ENCODE results near the gene LARP4B. TPM values are rescaled to one million over a fixed set of nuclear protein-coding genes. Genes with fewer than 3 reads are reported as not detected.

Gene LARP4B
- total RNA-seq, 2 experiments from 2014 or later, result 66.7 to 69.3 TPM

DNA sequence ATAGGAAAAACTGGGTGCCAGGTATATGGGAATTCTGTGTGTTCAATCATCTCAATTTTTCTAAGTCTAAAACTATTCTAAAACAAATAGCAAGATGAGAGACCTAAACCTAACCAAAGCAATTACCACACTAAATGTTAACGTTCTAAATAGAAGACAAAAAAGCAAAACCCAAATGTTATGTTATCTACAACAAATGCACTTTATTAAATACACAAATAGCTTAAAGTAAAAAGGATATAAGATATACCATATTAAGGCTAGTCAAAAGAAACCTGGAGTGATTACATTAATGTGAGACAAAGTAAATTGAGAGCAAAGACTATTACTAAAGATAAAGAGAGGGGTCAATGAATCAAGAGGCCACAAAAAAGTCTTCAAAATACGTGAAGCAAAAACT, 81.4 kb downstream of the LARP4B start:
- peaks cover 12% of the 10 kb centered on the region for H3K9me3 Mint-ChIP-seq
- intact Hi-C loops (cut with micrococcal nuclease), result no loop called here

DNA sequence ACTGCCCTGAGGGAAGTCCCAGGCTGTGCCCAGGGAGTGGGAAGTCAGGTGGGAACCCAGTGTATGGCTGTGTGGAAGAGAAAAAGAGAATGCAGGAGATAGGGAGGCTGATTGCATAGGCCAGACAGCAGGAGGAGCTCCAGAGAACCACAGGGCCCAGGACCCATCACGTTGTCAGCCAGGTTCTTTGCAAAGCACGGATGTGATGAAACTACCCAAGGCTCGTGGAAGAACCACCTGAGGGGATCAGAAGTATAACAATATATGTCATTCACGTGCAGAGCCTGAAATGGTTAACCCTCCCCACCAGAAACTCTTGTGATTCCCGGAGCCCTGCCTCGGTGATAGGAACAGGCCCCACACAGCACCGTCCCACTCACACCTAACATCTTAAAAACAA, 83.6 kb downstream of the LARP4B start:
- H3K27ac Mint-ChIP-seq, result no peak overlapping the region
- no peaks in the 10 kb centered on the region for H3K27me3 Mint-ChIP-seq (ENCODE audit: low read depth)
- peaks cover 12% of the 10 kb centered on the region for H3K9me3 Mint-ChIP-seq
- intact Hi-C loops (cut with micrococcal nuclease), result no loop called here
- peaks cover 42% of the 10 kb centered on the region for H3K4me1 Mint-ChIP-seq (ENCODE audit: low read depth)
- peaks cover 44% of the 10 kb centered on the region for H3K36me3 Mint-ChIP-seq (ENCODE audit: low read depth)
- H3K4me3 Mint-ChIP-seq, result no peak overlapping the region
- DNase-seq, result no peak
- CTCF ChIA-PET, result no interaction called here

More for the DNA sequence above, 81.4 kb downstream of the LARP4B start:
- Mint-ChIP-seq H3K36me3 (ENCODE audit: low read depth) (peaks cover 45% of the 10 kb centered on the region), H3K4me3 (no peak overlapping the region), H3K27me3 (ENCODE audit: low read depth) (no peaks in the 10 kb centered on the region), H3K4me1 (ENCODE audit: low read depth) (peaks cover 44% of the 10 kb centered on the region), H3K27ac (no peak overlapping the region)
- CTCF ChIA-PET, result no interaction called here
- no peak for DNase-seq

DNA sequence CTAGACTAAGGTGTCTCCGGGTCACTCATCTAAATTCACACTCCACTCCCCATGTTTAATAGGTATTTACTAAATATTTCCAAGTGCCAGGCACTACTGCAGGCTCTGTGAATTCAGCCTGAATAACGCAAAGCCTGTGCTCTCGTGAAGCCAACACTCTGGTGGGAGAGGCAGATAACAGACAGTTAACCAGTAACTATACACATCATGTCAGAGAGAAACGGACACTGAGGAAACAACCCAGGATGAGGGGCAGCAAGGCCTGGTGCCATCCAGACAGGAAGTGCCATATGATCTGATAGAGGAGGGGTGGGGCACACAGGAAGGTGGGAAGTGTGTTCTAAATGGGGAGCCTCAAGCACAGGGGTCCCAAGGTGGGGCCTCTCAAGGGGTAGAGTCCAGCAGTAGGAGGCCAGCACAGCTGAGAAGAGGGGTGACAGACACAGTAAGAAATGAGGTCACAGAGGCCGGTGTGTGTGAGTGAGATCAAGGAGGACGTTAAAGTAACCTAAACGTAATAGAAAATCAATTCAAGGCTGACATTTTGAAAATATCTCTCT, 85.3 kb downstream of the LARP4B start:
- peaks cover 10% of the 10 kb centered on the region for H3K9me3 Mint-ChIP-seq
- no peaks in the 10 kb centered on the region for H3K27me3 Mint-ChIP-seq (ENCODE audit: low read depth)
- no peak for DNase-seq
- CTCF ChIA-PET, result no interaction called here
- H3K27ac Mint-ChIP-seq, result no peak overlapping the region
- H3K4me3 Mint-ChIP-seq, result no peak overlapping the region
- peaks cover 28% of the 10 kb centered on the region for H3K4me1 Mint-ChIP-seq (ENCODE audit: low read depth)
- intact Hi-C loops (cut with micrococcal nuclease), result no loop called here
- peaks cover 33% of the 10 kb centered on the region for H3K36me3 Mint-ChIP-seq (ENCODE audit: low read depth)

DNA sequence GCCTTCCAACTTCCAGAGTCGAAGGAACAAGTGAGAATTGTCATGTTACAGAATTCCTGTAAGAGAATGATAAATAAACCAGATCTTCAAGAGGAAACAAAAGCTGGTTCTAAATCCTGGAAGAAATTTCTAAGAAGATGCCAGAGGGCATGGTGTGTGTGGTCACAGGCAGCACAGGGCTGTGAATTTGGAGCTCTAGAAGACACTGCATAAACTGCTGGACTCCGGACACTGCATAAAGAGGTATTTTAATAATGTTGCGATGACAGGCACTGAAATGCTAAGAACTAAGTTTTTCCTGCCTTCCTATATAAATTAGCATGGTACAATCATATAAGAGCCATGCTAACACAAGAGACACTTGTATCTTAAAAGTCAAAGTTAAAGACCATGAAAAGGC, 86.0 kb downstream of the LARP4B start:
- no peaks in the 10 kb centered on the region for H3K27me3 Mint-ChIP-seq (ENCODE audit: low read depth)
- no peak overlapping the region for H3K27ac Mint-ChIP-seq
- no peak for DNase-seq
- H3K36me3 Mint-ChIP-seq (ENCODE audit: low read depth), result peaks cover 34% of the 10 kb centered on the region
- no peak overlapping the region for H3K4me3 Mint-ChIP-seq
- H3K9me3 Mint-ChIP-seq, result peaks cover 8% of the 10 kb centered on the region
- intact Hi-C loops (cut with micrococcal nuclease), result no loop called here
- peaks cover 26% of the 10 kb centered on the region for H3K4me1 Mint-ChIP-seq (ENCODE audit: low read depth)
- CTCF ChIA-PET, result no interaction called here

DNA sequence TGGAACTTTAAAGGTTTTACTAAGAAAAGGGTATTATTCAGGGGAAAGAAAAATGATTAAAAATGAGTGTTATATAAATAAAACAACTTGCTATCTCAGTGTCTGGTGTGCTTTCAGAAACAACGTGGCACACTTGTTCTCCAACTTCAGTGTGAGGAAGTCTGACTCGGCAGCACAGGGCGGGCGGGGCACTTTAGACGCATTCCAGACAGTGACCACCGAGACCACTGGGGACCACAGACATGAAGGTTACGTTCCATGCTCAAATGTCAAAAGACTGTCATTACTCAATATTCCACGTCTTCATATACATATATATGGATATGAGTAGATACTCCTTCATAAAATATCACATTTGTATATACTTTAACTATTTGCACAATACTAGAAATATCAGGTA, 87.0 kb downstream of the LARP4B start:
- CTCF ChIA-PET, result no interaction called here
- peaks cover 28% of the 10 kb centered on the region for H3K36me3 Mint-ChIP-seq (ENCODE audit: low read depth)

DNA sequence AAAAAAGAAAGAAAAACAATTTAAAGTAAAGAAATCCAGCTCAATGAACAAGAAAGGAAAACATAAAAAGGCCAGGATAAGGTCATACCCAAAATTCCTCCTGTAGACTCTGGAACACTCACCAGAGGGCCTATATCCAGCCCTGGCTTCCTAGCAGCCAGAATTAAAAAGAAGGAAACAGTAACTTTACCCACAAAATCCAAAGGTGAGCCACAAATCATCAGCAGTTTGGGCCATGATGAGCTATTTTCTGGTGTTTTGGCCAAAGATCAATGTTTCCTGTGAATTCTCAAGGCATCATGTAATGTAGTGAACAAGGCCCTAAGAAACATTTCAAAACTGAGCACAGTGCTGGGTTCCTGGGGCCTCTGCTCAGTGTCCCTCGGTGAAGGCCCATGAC, 87.8 kb downstream of the LARP4B start:
- no peak for DNase-seq
- Mint-ChIP-seq H3K36me3 (ENCODE audit: low read depth) (peaks cover 29% of the 10 kb centered on the region), H3K9me3 (no peaks in the 10 kb centered on the region), H3K27ac (no peak overlapping the region), H3K4me3 (no peak overlapping the region), H3K27me3 (ENCODE audit: low read depth) (no peaks in the 10 kb centered on the region), H3K4me1 (ENCODE audit: low read depth) (peaks cover 22% of the 10 kb centered on the region)
- CTCF ChIA-PET, result no interaction called here
- intact Hi-C loops (cut with micrococcal nuclease), result no loop called here

More for the DNA sequence above, 87.0 kb downstream of the LARP4B start:
- no peak overlapping the region for H3K27ac Mint-ChIP-seq
- H3K4me3 Mint-ChIP-seq, result no peak overlapping the region
- intact Hi-C loops (cut with micrococcal nuclease), result no loop called here
- peaks cover 24% of the 10 kb centered on the region for H3K4me1 Mint-ChIP-seq (ENCODE audit: low read depth)
- H3K9me3 Mint-ChIP-seq, result no peaks in the 10 kb centered on the region
- no peak for DNase-seq
- no peaks in the 10 kb centered on the region for H3K27me3 Mint-ChIP-seq (ENCODE audit: low read depth)

DNA sequence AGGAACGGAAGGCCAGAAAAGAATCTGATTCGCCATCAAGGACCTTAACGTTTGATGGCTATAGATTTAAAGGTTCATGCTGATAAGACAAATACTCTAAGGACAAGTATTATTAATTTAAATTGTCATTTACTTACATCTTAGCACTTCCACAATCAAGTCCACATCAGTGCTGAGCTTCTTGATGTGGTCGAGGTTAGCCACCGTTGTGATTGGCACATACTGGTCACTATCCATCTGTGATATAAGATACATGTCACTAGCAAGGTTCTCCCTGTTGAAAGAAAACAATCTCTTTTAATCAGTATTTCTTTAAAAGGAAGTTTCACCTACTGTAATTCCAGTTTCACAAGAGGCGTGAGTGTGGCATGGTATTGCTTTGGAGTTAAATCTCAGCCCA, 88.7 kb downstream of the LARP4B start:
- Mint-ChIP-seq H3K9me3 (no peaks in the 10 kb centered on the region), H3K27ac (no peak overlapping the region), H3K4me1 (ENCODE audit: low read depth) (peaks cover 19% of the 10 kb centered on the region), H3K27me3 (ENCODE audit: low read depth) (no peaks in the 10 kb centered on the region), H3K4me3 (no peak overlapping the region), H3K36me3 (ENCODE audit: low read depth) (peaks cover 28% of the 10 kb centered on the region)
- intact Hi-C loops (cut with micrococcal nuclease), result no loop called here
- CTCF ChIA-PET, result no interaction called here
- DNase-seq, result no peak

DNA sequence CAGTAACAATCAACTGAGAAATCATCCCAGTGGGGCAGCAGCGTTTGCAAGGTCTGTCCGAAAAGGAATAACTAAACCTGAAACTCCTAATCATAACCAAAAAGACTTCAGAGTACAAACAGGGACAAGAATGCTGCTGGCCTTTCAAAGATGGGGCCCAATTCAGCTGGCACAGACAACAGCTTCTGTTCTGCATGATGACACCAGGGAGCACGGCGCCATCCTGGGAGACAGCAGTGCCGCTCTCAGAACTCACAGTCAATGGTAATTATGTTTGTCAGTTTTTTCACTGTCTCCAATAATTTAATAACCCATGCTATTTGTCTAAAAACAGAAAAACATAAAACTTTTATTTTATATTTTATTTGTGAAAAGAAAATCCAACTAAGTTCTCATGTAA, 90.0 kb downstream of the LARP4B start:
- CTCF ChIA-PET, result no interaction called here

DNA sequence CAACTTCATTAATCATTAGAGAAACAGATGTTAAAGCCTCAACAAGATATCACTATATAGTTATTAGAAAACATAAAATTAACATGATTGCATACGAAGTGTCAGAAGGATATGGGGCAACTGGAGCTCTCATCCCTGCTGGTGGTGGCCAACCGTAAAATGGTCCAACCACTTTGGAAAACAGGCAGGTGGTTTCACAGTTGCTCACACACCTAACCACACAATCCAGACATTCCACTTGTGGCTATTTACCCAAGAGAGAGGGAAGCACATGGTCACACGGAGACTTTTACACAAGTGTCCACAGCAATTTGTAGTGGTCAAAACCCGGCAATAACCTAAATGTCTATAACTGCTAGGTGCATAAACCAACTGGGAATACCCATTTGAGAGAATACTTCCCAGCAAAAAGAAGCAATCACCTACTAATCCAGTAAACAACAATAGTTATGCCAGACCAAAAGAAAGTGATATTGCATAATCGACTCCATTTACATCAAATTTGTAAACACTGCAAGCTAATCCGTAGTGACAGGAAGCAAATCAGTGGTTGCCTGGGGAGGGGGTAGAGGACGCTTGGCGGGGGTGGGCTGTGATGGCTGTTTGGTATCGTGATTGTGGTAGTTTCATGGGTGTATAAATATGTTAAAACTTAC, 91.8 kb downstream of the LARP4B start:
- Mint-ChIP-seq H3K4me3 (no peak overlapping the region), H3K36me3 (ENCODE audit: low read depth) (peaks cover 35% of the 10 kb centered on the region), H3K4me1 (ENCODE audit: low read depth) (peaks cover 6% of the 10 kb centered on the region), H3K9me3 (no peaks in the 10 kb centered on the region), H3K27ac (no peak overlapping the region), H3K27me3 (ENCODE audit: low read depth) (no peaks in the 10 kb centered on the region)
- intact Hi-C loops (cut with micrococcal nuclease), result loop anchor here (10.0 kb wide), 1 partner anchor 165 kb away; no protein-coding TSS in a partner anchor
- no peak for DNase-seq
- CTCF ChIA-PET, result no interaction called here

More for the DNA sequence above, 90.0 kb downstream of the LARP4B start:
- Mint-ChIP-seq H3K9me3 (no peaks in the 10 kb centered on the region), H3K27me3 (ENCODE audit: low read depth) (no peaks in the 10 kb centered on the region), H3K27ac (no peak overlapping the region), H3K36me3 (ENCODE audit: low read depth) (peaks cover 28% of the 10 kb centered on the region), H3K4me1 (ENCODE audit: low read depth) (peaks cover 15% of the 10 kb centered on the region), H3K4me3 (no peak overlapping the region)
- intact Hi-C loops (cut with micrococcal nuclease), result no loop called here
- DNase-seq, result no peak

DNA sequence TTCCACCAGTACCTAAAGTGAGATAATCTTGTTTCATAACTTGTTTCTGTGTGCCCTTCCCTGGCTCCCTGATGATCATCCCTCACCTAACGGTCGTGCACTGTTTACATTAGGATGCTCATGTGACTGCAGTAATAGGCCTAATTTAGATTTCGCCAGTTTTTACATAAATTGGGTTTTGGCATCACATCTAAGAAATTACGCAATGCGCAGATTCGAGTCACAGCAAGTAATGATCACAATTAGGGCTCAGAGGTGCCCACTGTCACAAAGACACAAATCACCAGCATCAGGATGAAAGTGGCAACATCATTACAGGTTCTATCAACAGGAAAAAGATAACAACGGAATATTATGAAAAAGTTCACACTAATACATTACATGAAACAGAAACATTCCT, 94.7 kb downstream of the LARP4B start:
- Mint-ChIP-seq H3K4me1 (ENCODE audit: low read depth) (peaks cover 5% of the 10 kb centered on the region), H3K9me3 (no peaks in the 10 kb centered on the region), H3K4me3 (no peak overlapping the region), H3K36me3 (ENCODE audit: low read depth) (peaks cover 47% of the 10 kb centered on the region), H3K27ac (no peak overlapping the region), H3K27me3 (ENCODE audit: low read depth) (no peaks in the 10 kb centered on the region)
- CTCF ChIA-PET, result no interaction called here
- no peak for DNase-seq
- intact Hi-C loops (cut with micrococcal nuclease), result loop anchor here (10.0 kb wide), 1 partner anchor 168 kb away; no protein-coding TSS in a partner anchor

DNA sequence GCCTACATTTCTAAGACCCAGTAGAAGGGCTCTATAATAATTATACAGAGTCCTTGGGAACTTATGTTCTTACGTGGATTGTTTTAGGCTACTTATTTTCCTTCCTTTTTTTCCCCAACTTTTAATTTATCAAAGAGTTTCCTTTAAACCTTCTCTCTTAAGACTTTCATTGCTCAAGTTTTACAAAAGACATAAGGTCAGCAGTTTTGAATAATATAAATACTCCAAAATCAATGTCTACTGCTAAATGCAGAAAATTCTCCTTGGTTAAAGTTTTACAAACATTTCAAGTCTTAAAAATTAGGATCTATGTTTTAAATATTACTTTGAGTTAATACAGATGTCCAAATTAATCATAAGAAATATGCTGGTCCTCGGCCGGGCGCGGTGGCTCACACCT, 97.0 kb downstream of the LARP4B start:
- intact Hi-C loops (cut with micrococcal nuclease), result loop anchor here (10.0 kb wide), 1 partner anchor 170 kb away; no protein-coding TSS in a partner anchor
- Mint-ChIP-seq H3K9me3 (no peaks in the 10 kb centered on the region), H3K27me3 (ENCODE audit: low read depth) (no peaks in the 10 kb centered on the region), H3K27ac (no peak overlapping the region), H3K4me1 (ENCODE audit: low read depth) (peaks cover 5% of the 10 kb centered on the region), H3K36me3 (ENCODE audit: low read depth) (peaks cover 40% of the 10 kb centered on the region), H3K4me3 (no peak overlapping the region)
- CTCF ChIA-PET, result interaction anchor here (0.7 kb wide), 1 partner anchor 151 kb away, joined by 4 read pairs; no protein-coding TSS in a partner anchor
- DNase-seq, result no peak

DNA sequence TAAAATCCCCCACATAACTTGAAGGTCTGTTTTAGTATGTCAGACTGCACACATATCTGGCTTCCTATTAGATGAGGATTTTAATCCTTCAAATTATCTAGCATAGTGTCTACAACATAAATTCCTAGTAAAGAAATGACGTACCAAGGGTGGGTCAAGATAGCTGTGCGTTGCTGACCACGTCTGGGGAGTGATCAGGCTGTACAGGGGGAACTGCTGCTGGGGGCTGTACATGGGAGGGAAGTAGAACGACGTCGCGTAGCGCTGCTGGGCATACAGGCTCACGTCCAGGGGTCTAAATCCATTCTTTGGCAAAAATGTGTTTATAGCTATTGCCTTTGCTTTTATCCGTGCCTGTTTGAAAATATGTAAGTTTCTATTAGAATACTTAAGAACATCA, 102.3 kb downstream of the LARP4B start:
- Mint-ChIP-seq H3K27me3 (ENCODE audit: low read depth) (no peaks in the 10 kb centered on the region), H3K4me1 (ENCODE audit: low read depth) (peaks cover 2% of the 10 kb centered on the region), H3K4me3 (no peak overlapping the region), H3K9me3 (no peaks in the 10 kb centered on the region), H3K36me3 (ENCODE audit: low read depth) (peaks cover 39% of the 10 kb centered on the region), H3K27ac (no peak overlapping the region)
- intact Hi-C loops (cut with micrococcal nuclease), result no loop called here
- CTCF ChIA-PET, result interaction anchor here (0.5 kb wide), 1 partner anchor 445 kb away, joined by 3 read pairs; no protein-coding TSS in a partner anchor
- DNase-seq, result no peak

DNA sequence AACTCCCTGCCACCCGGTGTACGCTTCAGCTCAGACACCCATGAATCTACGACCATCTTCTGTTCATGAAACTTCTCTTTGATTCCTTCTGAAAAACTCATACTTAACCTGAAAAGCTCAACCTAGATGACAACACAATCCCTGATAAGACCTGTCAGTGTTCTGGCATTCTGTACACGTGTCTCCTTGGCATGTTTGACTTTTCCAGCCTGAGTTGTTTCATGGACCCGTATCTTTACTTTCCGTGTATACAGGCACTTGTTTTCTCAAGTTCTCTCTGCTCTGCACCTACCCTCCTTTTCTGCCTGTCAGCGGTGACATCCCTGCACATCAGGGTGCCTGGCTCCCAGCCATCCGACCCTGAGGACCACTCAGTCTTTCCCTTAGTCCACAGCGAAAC, 103.3 kb downstream of the LARP4B start:
- no peak overlapping the region for H3K4me3 Mint-ChIP-seq
- no peaks in the 10 kb centered on the region for H3K27me3 Mint-ChIP-seq (ENCODE audit: low read depth)
- intact Hi-C loops (cut with micrococcal nuclease), result no loop called here
- DNase-seq, result no peak
- peaks cover 42% of the 10 kb centered on the region for H3K36me3 Mint-ChIP-seq (ENCODE audit: low read depth)
- no peaks in the 10 kb centered on the region for H3K9me3 Mint-ChIP-seq
- no peak overlapping the region for H3K27ac Mint-ChIP-seq
- CTCF ChIA-PET, result no interaction called here
- H3K4me1 Mint-ChIP-seq (ENCODE audit: low read depth), result peaks cover 2% of the 10 kb centered on the region

All from activated naive CD4-positive, alpha-beta T cell treated with anti-CD3 and anti-CD28 coated beads for 36 hours (primary cell).